K562 (cell line): ENCODE results near the gene PRSS21. TPM values are rescaled to one million over a fixed set of nuclear protein-coding genes. Genes with fewer than 3 reads are reported as not detected.
A peak's percentile ranks its signal among the peaks of the same experiment; 100 is the strongest.

ENCODE experiments used
- CBX2 ChIP-seq: fragments of 200-600 bp; sonication (generic); IDR thresholded peaks from one replicate; pipeline ENCODE4 v1.6.1; 2012; ENCODE audit warnings: mild to moderate bottlenecking, low read length, inconsistent platforms; ENCODE audit not compliant: insufficient read depth, poor library complexity, severe bottlenecking
- CBX3 ChIP-seq, 2 experiments: IDR thresholded peaks; 1 replicate in 1 of 2; 2 replicates in 1 of 2; pipeline ENCODE4 v1.6.1; 2012; ENCODE audit warnings: inconsistent platforms in 2 of 2, low read length in 2 of 2, borderline replicate concordance in 1 of 2, control low read depth in 1 of 2
- HSF4 ChIP-seq: fragments of 250-450 bp; sonication (Bioruptor Pico); IDR thresholded peaks from 2 replicates; pipeline ENCODE4 v2.1.2; 2022; ENCODE audit warnings: mild to moderate bottlenecking, moderate library complexity, borderline replicate concordance
- RAD21 ChIP-seq, 2 experiments: fragments of 250-450 bp in 1 of 2; fragments of 450-650 bp in 1 of 2; sonication (Bioruptor Pico) in 1 of 2; formaldehyde crosslinking in 1 of 2; IDR thresholded peaks in 1 of 2; conservative IDR thresholded peaks in 1 of 2; 2 replicates each; pipeline versions ENCODE4 v1.4.0 to v1.8.0; 2020 to 2022; ENCODE audit warnings: mild to moderate bottlenecking in 2 of 2, moderate library complexity in 1 of 2
- REST ChIP-seq, 2 experiments: fragments of 450-650 bp; formaldehyde crosslinking in 1 of 2; IDR thresholded peaks; 2 replicates each; pipeline versions ENCODE4 v1.4.0 to v1.6.1; 2014 to 2020; ENCODE audit warnings: mild to moderate bottlenecking in 2 of 2, borderline replicate concordance in 1 of 2, low read depth in 1 of 2
- polyA plus RNA-seq, 8 experiments: library from polyadenylated mRNA; depleted of rRNA in 4 of 8; stranded (reverse) in 5 of 8; unstranded in 3 of 8; fragments of >200 nt; fragmentation: Nextera tagmentation in 2 of 8; fragmentation: Illumina TruSeq in 1 of 8; extraction: Ambion mirVana in 2 of 8; extraction: Trizol in 1 of 8; gene quantifications; 2 replicates each; pipeline versions ENCODE4 v1.2.1 to v1.2.3, GENCODE V29; 2011 to 2014; ENCODE audit warnings: inconsistent platforms in 1 of 8, missing spikeins in 1 of 8
- total RNA-seq, 7 experiments: library from RNA; depleted of rRNA in 6 of 7; stranded (reverse); fragments of >200 nt in 6 of 7; fragmentation: Illumina TruSeq in 2 of 7; extraction: Trizol in 2 of 7; gene quantifications; 2 replicates each; pipeline versions ENCODE4 v1.2.1 to v1.2.3, GENCODE V29; 2011 to 2021; ENCODE audit warnings: low replicate concordance in 1 of 7

The PRSS21 gene
- total and polyA plus RNA-seq, 9 of the 15 experiments (the other 6 are each of a cell fraction or from before 2014, with no cell fraction given): 12.1 to 121 (median 61.3) TPM

DNA sequence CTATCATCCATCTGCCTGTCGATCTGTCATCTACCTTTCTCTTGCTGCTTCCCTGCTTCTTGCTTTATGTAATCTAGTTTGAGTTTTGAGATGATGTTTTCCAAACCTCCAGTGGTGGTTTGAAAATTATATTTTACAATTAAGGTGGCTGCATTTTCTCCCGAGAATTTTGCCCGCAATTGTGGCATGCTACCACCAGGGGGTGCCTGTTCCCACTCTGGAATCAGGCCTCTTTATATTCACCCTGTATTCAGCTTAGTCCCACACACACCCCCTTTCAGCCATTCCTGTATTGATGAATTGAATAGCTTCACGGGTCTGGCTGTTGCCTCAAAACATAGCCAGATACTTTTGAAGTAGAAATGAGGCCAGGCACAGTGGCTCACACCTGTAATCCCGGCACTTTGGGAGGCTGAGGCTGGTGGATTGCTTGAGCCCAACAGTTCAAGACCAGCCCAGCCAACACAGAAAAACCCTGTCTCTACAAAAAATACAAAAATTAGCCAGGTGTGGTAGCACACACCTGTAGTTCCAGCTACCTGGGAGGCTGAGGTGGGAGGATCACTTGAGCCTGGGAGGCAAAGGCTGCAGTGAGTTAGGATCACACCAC lies 37.8 kb downstream of the PRSS21 start (continued):
- TF ChIP-seq RAD21 (CRISPR knock-in tag; conservative IDR thresholded peaks at IDR 0.05 in 1 of 2, IDR thresholded peaks at IDR 0.05 in 1 of 2): peak; percentile 31 to 48
- TF ChIP-seq CBX2: no peak
- TF ChIP-seq HSF4 (CRISPR knock-in tag): no peak
- TF ChIP-seq CBX3 (IDR thresholded peaks at IDR 0.05; ENCODE audit: borderline replicate concordance in 1 of 2, low read length in 2 of 2): peak in 1 of 2 experiments; percentile 83; a peak in 2 of 3 replicates
- TF ChIP-seq REST (IDR thresholded peaks at IDR 0.05; ENCODE audit: borderline replicate concordance): peak; percentile 33; the same call in 1 of the 2 replicates
- no peak for TF ChIP-seq REST (CRISPR knock-in tag; IDR thresholded peaks at IDR 0.05; ENCODE audit: low read depth)
